Spinal cord (tissue), 10 donors: ENCODE data around the gene VSIR. TPM values are rescaled to one million over a fixed set of nuclear protein-coding genes. Genes with fewer than 3 reads are reported as not detected.
A peak's percentile ranks its signal among the peaks of the same experiment; 100 is the strongest.

Source experiments
- DNase-seq, 6 donors: peaks; one replicate each; pipeline versions ENCODE4 v3.0.0 to v3.0.0-alpha.2; 2013 to 2015; ENCODE audit warnings: low spot score in 6 of 6, low read depth in 4 of 6
- H3K27ac ChIP-seq: one replicate; pipeline ENCODE4 v1.5.1; 2013; ENCODE audit warnings: low read depth, low read length, control low read depth
- H3K27me3 ChIP-seq: one replicate; pipeline ENCODE4 v1.6.1; 2013; ENCODE audit warnings: low read length; ENCODE audit not compliant: control insufficient read depth, insufficient read depth
- H3K36me3 ChIP-seq: one replicate; pipeline ENCODE4 v1.6.1; 2013; ENCODE audit warnings: low read length; ENCODE audit not compliant: control insufficient read depth, insufficient read depth
- H3K4me1 ChIP-seq: one replicate; pipeline ENCODE4 v1.6.1; 2013; ENCODE audit warnings: low read length; ENCODE audit not compliant: control insufficient read depth, insufficient read depth
- H3K4me3 ChIP-seq: one replicate; pipeline ENCODE4 v1.5.1; 2013; ENCODE audit warnings: low read depth, low read length, control low read depth
- H3K9me3 ChIP-seq: one replicate; pipeline ENCODE4 v1.6.1; 2013; ENCODE audit warnings: low read length; ENCODE audit not compliant: control insufficient read depth, insufficient read depth
- WGBS: methylation state at CpG from one replicate; pipeline ENCODE4 v1.1.5; 2013; ENCODE audit warnings: missing lambda C conversion rate; ENCODE audit not compliant: insufficient coverage; 5-methylcytosine and 5-hydroxymethylcytosine counted together
- polyA plus RNA-seq, 2 donors: library from polyadenylated mRNA; unstranded; fragments of 120-200 nt; gene quantifications; one replicate each; pipeline ENCODE4 v1.2.1, GENCODE V29; 2013; ENCODE audit not compliant: insufficient read length in 2 of 2
- total RNA-seq, 2 donors: library from RNA; depleted of rRNA in 1 of 2; stranded (reverse); fragments of 120-200 nt in 1 of 2; fragments of >200 nt in 1 of 2; gene quantifications; one replicate each; pipeline versions ENCODE4 v1.2.3 to v1.2.4, GENCODE V29; 2013 to 2014
- donor health status: healthy.

The VSIR gene
- total and polyA plus RNA-seq, 4 donors = 21.0 to 39.0 (median 33.3) TPM

DNA sequence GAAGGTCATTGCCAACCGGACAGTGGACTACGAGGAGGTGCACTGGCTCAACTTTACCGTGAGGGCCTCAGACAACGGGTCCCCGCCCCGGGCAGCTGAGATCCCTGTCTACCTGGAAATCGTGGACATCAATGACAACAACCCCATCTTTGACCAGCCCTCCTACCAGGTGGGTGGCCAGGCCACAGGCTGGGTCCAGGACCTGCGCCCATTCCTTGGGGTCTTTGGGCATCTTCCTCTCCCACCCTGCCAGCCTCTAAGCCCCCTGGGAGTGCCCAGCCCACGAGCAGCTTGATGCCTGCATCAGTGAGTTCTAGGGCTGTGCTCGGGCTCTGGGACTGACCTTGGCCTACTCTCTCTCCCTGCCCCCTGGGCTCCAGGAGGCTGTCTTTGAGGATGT lies 25.8 kb upstream of the VSIR start:
- H3K4me3 ChIP-seq = no peak overlapping the region
- WGBS = 79% methylated on average over 10 of the region's 10 CpGs

GRCh38 chr10:71798308-71798624 lies 24.9 kb upstream of the VSIR start:
- H3K27me3 ChIP-seq = no peaks in the 10 kb centered on the region

More for the DNA sequence above, 25.8 kb upstream of the VSIR start:
- H3K4me1 ChIP-seq = peaks cover 3% of the 10 kb centered on the region
- H3K27ac ChIP-seq = no peak overlapping the region
- peaks cover 3% of the 10 kb centered on the region for H3K36me3 ChIP-seq
- no peak for DNase-seq
- H3K27me3 ChIP-seq = no peaks in the 10 kb centered on the region
- no peaks in the 10 kb centered on the region for H3K9me3 ChIP-seq

DNA sequence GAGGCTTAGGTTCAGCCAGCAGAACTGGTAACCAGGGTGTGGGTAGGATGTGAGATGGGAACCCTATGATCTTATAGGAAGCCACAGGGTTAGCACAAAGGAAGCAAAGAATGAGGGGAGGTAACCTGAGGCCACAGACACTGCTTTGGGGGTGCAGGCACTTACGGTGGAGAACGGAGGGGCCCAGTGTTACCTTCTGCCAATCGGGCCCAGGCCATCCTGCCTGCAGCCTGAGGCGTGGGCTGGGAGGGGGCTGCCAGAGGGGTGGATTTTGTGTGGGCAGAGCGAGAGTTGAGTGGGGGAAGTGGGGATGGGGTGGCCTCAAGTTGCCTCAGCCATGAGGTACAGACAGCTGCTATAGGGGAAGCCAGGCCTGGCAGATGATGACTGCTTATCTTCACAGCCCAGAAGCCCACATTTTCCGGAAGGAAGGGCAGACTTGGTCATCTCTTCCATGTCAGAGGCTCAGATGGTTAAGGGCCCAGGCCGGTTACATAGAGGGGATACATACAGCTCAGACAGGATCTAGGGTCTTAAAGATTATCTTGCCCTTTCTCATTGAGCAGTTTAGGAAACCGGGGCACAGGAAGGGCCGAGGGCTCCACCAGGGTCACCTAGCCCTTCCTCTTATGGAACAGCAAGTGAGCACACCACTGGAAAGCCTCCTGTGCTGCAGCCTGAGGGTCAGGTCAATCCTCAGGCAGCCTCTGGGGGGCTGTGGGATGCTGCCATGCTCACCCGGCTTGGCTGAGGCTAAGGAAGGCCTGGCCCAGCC lies 24.4 kb upstream of the VSIR start:
- H3K9me3 ChIP-seq = no peaks in the 10 kb centered on the region
- peaks cover 2% of the 10 kb centered on the region for H3K4me1 ChIP-seq
- H3K4me3 ChIP-seq = no peak overlapping the region
- WGBS = 81% methylated on average over 10 of the region's 10 CpGs
- H3K27ac ChIP-seq = no peak overlapping the region
- H3K36me3 ChIP-seq = peaks cover 3% of the 10 kb centered on the region
- H3K27me3 ChIP-seq = no peaks in the 10 kb centered on the region
- no peak for DNase-seq

More at GRCh38 chr10:71798308-71798624, 24.9 kb upstream of the VSIR start:
- Histone ChIP-seq H3K36me3 (peaks cover 3% of the 10 kb centered on the region), H3K4me1 (peaks cover 3% of the 10 kb centered on the region), H3K27ac (no peak overlapping the region), H3K9me3 (no peaks in the 10 kb centered on the region), H3K4me3 (no peak overlapping the region)
- WGBS = 87% methylated on average over 6 of the region's 6 CpGs
- no peak for DNase-seq

DNA sequence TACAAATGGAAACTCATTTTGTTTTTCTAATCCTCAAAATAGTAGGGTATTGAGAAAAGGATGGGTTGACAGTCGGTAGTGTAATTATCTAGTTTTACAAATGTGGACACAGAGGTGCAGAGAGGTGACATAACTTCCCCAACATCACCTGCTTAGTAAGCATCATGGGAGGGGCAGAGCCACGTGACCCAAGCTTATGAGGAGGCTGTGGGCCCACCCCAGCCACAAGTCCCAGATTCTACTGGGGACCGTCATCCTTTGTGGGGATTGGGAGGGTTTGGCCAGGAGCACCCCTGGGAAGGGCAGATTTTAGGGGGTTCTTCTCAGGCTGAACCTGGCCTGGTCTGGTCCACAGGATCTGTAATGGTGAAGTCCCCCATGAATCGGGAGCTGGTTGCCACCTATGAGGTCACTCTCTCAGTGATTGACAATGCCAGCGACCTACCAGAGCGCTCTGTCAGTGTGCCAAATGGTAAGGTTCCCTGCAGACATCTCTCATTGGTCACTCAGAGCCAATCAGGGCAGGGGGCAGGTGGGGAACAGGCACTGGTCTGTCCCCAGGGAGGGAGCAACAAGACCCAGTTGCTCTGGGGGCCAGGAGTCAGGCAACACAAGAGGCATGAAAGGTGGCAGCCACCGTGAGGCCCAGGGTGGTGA lies 23.6 kb upstream of the VSIR start:
- WGBS = 83% methylated on average over 6 of the region's 7 CpGs

GRCh38 chr10:71795248-71795647 lies 21.9 kb upstream of the VSIR start:
- Histone ChIP-seq H3K27ac (no peak overlapping the region), H3K36me3 (peaks cover 6% of the 10 kb centered on the region), H3K4me1 (no peaks in the 10 kb centered on the region), H3K27me3 (no peaks in the 10 kb centered on the region), H3K4me3 (no peak overlapping the region), H3K9me3 (no peaks in the 10 kb centered on the region)
- DNase-seq = peak in 1 of 6 donors; percentile 39
- whole genome bisulfite sequencing = 35% methylated on average over 2 of the region's 2 CpGs

More for the DNA sequence above, 23.6 kb upstream of the VSIR start:
- DNase-seq = no peak
- Histone ChIP-seq H3K4me1 (no peaks in the 10 kb centered on the region), H3K27ac (no peak overlapping the region), H3K4me3 (no peak overlapping the region), H3K27me3 (no peaks in the 10 kb centered on the region), H3K9me3 (no peaks in the 10 kb centered on the region), H3K36me3 (peaks cover 3% of the 10 kb centered on the region)

DNA sequence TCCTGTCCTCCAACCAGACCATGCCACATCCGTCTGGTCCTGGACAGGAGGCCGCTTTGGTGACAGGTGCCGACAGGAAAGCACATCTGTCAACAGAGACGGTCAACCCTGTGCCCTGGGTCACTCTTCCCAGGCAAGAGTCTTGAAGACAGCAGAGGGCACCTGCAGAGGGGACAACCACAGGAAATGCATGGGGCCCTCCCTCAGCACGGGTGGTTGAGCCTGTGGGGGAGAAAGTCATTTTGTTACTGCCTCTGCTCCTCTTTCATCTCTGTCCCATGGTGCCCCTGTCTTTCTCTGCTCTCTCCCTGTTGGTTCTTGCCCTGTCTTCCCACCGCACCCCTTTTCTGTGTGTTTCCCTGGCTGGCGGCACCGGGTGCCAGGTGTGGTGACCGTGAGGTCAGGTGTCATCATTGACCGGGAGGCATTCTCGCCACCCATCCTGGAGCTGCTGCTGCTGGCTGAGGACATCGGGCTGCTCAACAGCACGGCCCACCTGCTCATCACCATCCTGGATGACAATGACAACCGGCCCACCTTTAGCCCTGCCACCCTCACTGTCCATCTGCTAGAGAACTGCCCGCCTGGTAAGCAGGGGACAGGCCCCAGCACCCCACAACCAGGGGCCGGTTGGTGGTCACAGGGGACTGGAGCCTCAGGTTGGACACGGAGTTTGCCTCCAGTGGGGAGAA lies 17.6 kb upstream of the VSIR start:
- H3K4me3 ChIP-seq = no peak overlapping the region
- no peak overlapping the region for H3K27ac ChIP-seq
- peaks cover 11% of the 10 kb centered on the region for H3K36me3 ChIP-seq
- WGBS = 92% methylated on average over 13 of the region's 17 CpGs
- H3K4me1 ChIP-seq = no peaks in the 10 kb centered on the region
- no peaks in the 10 kb centered on the region for H3K9me3 ChIP-seq
- no peak for DNase-seq
- H3K27me3 ChIP-seq = no peaks in the 10 kb centered on the region

DNA sequence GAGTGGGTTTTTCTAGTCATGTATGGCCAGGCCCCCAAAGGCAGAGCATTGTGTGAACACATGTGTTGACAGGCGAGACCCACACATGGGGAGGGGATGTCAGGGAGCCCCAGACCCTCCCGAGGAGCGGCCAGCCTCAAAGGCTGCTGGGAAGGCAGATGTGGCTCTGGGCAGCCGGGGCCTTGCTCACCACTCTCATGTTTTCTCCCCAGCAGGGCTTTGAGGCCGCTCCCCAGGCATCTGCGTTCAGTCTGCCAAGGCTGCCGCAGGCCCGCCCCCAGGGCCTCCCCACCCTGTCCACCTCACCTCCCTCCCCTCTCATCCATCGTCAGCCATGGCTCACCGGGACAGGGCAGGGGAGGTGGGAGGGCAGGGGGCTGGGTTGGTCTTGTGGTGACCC lies 16.6 kb upstream of the VSIR start:
- no peak for DNase-seq
- Histone ChIP-seq H3K27me3 (no peaks in the 10 kb centered on the region), H3K4me3 (no peak overlapping the region), H3K4me1 (no peaks in the 10 kb centered on the region), H3K36me3 (peaks cover 10% of the 10 kb centered on the region), H3K9me3 (no peaks in the 10 kb centered on the region), H3K27ac (no peak overlapping the region)
- 60% methylated on average over 4 of the region's 10 CpGs for WGBS

- WGBS = 96% methylated on average over 6 of the region's 8 CpGs
Measured at GRCh38 chr10:71788954-71789353, 15.6 kb upstream of the VSIR start.

GRCh38 chr10:71784679-71785272 lies 11.5 kb upstream of the VSIR start:
- H3K9me3 ChIP-seq = no peaks in the 10 kb centered on the region
- DNase-seq = no peak
- H3K4me1 ChIP-seq = peaks cover 3% of the 10 kb centered on the region
- WGBS = 91% methylated on average over 18 of the region's 18 CpGs
- H3K36me3 ChIP-seq = peaks cover 11% of the 10 kb centered on the region
- no peak overlapping the region for H3K4me3 ChIP-seq
- no peaks in the 10 kb centered on the region for H3K27me3 ChIP-seq
- H3K27ac ChIP-seq = no peak overlapping the region

More at GRCh38 chr10:71788954-71789353, 15.6 kb upstream of the VSIR start:
- Histone ChIP-seq H3K4me1 (no peaks in the 10 kb centered on the region), H3K36me3 (peaks cover 16% of the 10 kb centered on the region), H3K9me3 (no peaks in the 10 kb centered on the region), H3K4me3 (no peak overlapping the region), H3K27me3 (no peaks in the 10 kb centered on the region), H3K27ac (no peak overlapping the region)
- DNase-seq = no peak
